GM23338 (cell line): ENCODE measurements around the gene SIRT2.
"Not testable (repeated sequence)": the region's sequence is repeated elsewhere in the genome, so short reads cannot be mapped to it uniquely, and the experiment has no call there.

Experiments used
- CREB1 ChIP-seq: fragments of 250-450 bp; sonication (Bioruptor Pico); IDR thresholded peaks from 2 replicates; pipeline ENCODE4 v1.5.0; 2020; ENCODE audit warnings: low read depth, mild to moderate bottlenecking, moderate library complexity
- ETS1 ChIP-seq: IDR thresholded peaks from 2 replicates; pipeline ENCODE4 v1.6.1; 2016; ENCODE audit warnings: antibody characterized with exemption
- EZH2 ChIP-seq: fragments of 200-600 bp; sonication (generic); IDR thresholded peaks from one replicate; pipeline ENCODE4 v1.8.0; 2017; ENCODE audit warnings: antibody characterized with exemption, mild to moderate bottlenecking, low read depth; ENCODE audit not compliant: unreplicated experiment
- EZH2phosphoT487 ChIP-seq: fragments of 200-600 bp; sonication (generic); IDR thresholded peaks from one replicate; pipeline ENCODE4 v1.8.1; 2018; ENCODE audit warnings: antibody characterized with exemption; ENCODE audit not compliant: unreplicated experiment
- POLR2AphosphoS5 ChIP-seq: IDR thresholded peaks from 2 replicates; pipeline ENCODE4 v1.6.1; 2016; ENCODE audit warnings: antibody characterized with exemption, low read depth
- REST ChIP-seq: IDR thresholded peaks from one replicate; pipeline ENCODE4 v1.6.1; 2018; ENCODE audit warnings: antibody characterized with exemption; ENCODE audit not compliant: unreplicated experiment
- STAT1 ChIP-seq: IDR thresholded peaks from one replicate; pipeline ENCODE4 v1.6.1; 2016; ENCODE audit warnings: antibody characterized with exemption; ENCODE audit not compliant: unreplicated experiment
- ZNF114 ChIP-seq: fragments of 250-450 bp; sonication (Bioruptor Pico); IDR thresholded peaks from 2 replicates; pipeline ENCODE4 v1.5.0; 2020; ENCODE audit warnings: mild to moderate bottlenecking, moderate library complexity
- ZNF331 ChIP-seq: fragments of 250-450 bp; sonication (Bioruptor Pico); IDR thresholded peaks from 2 replicates; pipeline ENCODE4 v1.5.0; 2020; ENCODE audit warnings: low read depth, mild to moderate bottlenecking, moderate library complexity
- ZNF462 ChIP-seq: fragments of 250-450 bp; sonication (Bioruptor Pico); IDR thresholded peaks from 2 replicates; pipeline ENCODE4 v1.5.0; 2020; ENCODE audit warnings: mild to moderate bottlenecking, moderate library complexity
- TF ChIP-seq, protein P1 (sequence below), 2 experiments: fragments of 200-600 bp in 1 of 2; sonication (generic) in 1 of 2; conservative IDR thresholded peaks; 2 replicates each; pipeline versions ENCODE4 v1.5.1 to v1.6.1; 2016 to 2017; ENCODE audit warnings: antibody characterized with exemption in 2 of 2, low read depth in 2 of 2, mild to moderate bottlenecking in 2 of 2, moderate library complexity in 1 of 2

- TF ChIP-seq POLR2AphosphoS5; ETS1; ZNF331 (CRISPR knock-in tag); EZH2phosphoT487; EZH2; REST; CREB1 (CRISPR knock-in tag); STAT1; ZNF114; ZNF462 (CRISPR knock-in tag): not testable (repeated sequence)
- TF ChIP-seq, protein P1, sequence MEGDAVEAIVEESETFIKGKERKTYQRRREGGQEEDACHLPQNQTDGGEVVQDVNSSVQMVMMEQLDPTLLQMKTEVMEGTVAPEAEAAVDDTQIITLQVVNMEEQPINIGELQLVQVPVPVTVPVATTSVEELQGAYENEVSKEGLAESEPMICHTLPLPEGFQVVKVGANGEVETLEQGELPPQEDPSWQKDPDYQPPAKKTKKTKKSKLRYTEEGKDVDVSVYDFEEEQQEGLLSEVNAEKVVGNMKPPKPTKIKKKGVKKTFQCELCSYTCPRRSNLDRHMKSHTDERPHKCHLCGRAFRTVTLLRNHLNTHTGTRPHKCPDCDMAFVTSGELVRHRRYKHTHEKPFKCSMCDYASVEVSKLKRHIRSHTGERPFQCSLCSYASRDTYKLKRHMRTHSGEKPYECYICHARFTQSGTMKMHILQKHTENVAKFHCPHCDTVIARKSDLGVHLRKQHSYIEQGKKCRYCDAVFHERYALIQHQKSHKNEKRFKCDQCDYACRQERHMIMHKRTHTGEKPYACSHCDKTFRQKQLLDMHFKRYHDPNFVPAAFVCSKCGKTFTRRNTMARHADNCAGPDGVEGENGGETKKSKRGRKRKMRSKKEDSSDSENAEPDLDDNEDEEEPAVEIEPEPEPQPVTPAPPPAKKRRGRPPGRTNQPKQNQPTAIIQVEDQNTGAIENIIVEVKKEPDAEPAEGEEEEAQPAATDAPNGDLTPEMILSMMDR (conservative IDR thresholded peaks at IDR 0.05; ENCODE audit: low read depth in 2 of 2) = not testable (repeated sequence)
These were observed 39.7 kb downstream of the SIRT2 start for GRCh38 chr19:38859631-38860204.
